ENCODE measurements around the gene SYNM. TPM values are rescaled to one million over a fixed set of nuclear protein-coding genes. Genes with fewer than 3 reads are reported as not detected.

SYNM gene
- total and polyA plus RNA-seq, 7 donors: 0.69 to 1,357 (median 731) TPM

DNA sequence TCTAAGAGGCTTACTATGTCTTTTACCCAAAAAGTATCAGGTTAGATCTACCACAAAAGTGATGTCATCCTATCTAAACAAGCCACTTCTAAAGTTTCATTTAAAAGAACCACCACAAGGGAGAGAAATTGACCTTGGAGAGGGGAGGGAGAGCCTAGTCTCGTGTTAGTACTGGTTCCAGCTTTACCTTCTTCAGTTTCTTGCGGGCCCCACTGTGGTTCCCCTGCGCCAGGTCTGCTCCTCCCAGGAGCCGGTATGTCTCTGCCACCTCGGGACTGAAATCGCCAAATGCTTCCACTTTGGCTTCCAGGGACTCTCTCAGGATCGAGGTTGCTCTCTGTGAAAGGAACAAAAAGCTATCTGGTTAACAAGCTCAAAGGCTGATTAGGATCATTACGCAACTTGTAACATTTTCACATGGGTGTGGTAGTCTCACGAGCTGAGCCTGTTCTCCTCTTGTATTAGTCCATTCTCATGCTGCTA is 51.1 kb downstream of the SYNM start:
- Histone ChIP-seq H3K36me3 (peaks cover 0 to 9% (median 0%) of the 10 kb centered on the region in 4 donors), H3K27ac (peak overlapping the region in 1 of 4 donors; percentile 58)

GRCh38 chr15:99157456-99157855 is 52.6 kb downstream of the SYNM start:
- WGBS, 2 donors: 62 to 72% methylated on average over 3 of the region's 3 CpGs
- Histone ChIP-seq H3K4me1 (peaks cover 0 to 8% (median 6%) of the 10 kb centered on the region in 4 donors), H3K27me3 (no peaks in the 10 kb centered on the region), H3K36me3 (peaks cover 0 to 14% (median 0%) of the 10 kb centered on the region in 4 donors), H3K27ac (peak overlapping the region; percentile 14 to 58 (median 44)), H3K4me3 (no peak overlapping the region), H3K9me3 (no peaks in the 10 kb centered on the region)
- intact Hi-C loops (cut with DNase I): no loop called here
- TF ChIP-seq CTCF (IDR thresholded peaks at IDR 0.05): no peak
- TF ChIP-seq POLR2A (IDR thresholded peaks at IDR 0.05): no peak
- TF ChIP-seq POLR2AphosphoS5 (IDR thresholded peaks at IDR 0.05): no peak
- no peak for DNase-seq

More for the DNA sequence above, 51.1 kb downstream of the SYNM start:
- intact Hi-C loops (cut with DNase I): no loop called here
- TF ChIP-seq CTCF (IDR thresholded peaks at IDR 0.05): no peak
- TF ChIP-seq POLR2A (IDR thresholded peaks at IDR 0.05): no peak
- TF ChIP-seq POLR2AphosphoS5 (IDR thresholded peaks at IDR 0.05): no peak
- no peak for TF ChIP-seq EP300 (IDR thresholded peaks at IDR 0.05)
- Histone ChIP-seq H3K9me3 (no peaks in the 10 kb centered on the region), H3K4me3 (no peak overlapping the region), H3K27me3 (no peaks in the 10 kb centered on the region), H3K4me1 (peaks cover 0 to 8% (median 6%) of the 10 kb centered on the region in 4 donors)
- 67 to 78% methylated on average over 9 of the region's 9 CpGs for WGBS, 2 donors
- no peak for DNase-seq

GRCh38 chr15:99158626-99159412 is 53.9 kb downstream of the SYNM start:
- intact Hi-C loops (cut with DNase I): no loop called here
- Histone ChIP-seq H3K4me1 (peaks cover 0 to 8% (median 6%) of the 10 kb centered on the region in 4 donors), H3K36me3 (peaks cover 0 to 14% (median 0%) of the 10 kb centered on the region in 4 donors), H3K9me3 (no peaks in the 10 kb centered on the region), H3K27ac (peak overlapping the region in 2 of 4 donors; percentile 28 to 58), H3K4me3 (no peak overlapping the region), H3K27me3 (no peaks in the 10 kb centered on the region)
- no peak for TF ChIP-seq POLR2A (IDR thresholded peaks at IDR 0.05)
- TF ChIP-seq EP300 (IDR thresholded peaks at IDR 0.05): no peak
- no peak for TF ChIP-seq CTCF (IDR thresholded peaks at IDR 0.05)
- TF ChIP-seq POLR2AphosphoS5 (IDR thresholded peaks at IDR 0.05): no peak
- WGBS, 2 donors: 95% methylated on average over 6 of the region's 6 CpGs
- DNase-seq: no peak

DNA sequence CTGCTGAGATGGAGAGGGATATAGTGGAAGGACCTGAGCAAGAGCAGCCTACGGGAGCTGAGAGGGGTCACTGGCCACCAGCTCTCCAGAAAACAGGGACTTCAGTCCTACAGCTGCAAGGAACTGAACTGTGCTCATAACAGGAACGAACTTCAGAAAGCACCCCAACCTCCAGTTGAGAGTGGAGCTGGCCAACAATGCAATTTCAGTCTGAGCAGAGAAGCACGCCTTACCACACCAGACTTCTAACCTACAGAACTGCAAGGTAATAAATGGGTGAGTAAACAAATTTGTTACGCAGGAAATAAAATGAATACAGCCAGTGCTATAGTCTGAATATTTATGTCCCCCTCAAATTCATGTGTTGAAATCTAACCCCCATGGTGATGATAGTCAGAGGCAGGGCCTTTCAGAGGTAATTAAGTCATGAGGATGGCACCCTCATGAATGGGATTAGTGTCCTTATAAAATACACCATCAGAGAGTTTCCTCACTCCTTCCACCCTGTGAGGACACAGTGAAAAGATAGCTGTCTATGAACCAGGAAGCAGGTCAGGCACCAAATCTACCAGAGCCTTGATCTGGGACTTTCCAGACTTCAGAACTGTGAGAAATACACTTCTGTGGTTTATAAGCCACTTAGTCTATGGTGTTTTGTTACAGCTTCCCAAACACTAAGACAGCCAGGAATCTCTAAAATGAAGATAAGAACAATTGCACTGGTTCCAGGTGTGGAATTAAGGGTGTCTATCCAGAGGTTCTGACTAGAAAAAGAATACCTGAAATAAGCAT is 58.6 kb downstream of the SYNM start:
- Histone ChIP-seq H3K27me3 (no peaks in the 10 kb centered on the region), H3K36me3 (peaks cover 0 to 14% (median 0%) of the 10 kb centered on the region in 4 donors), H3K4me3 (no peak overlapping the region), H3K9me3 (no peaks in the 10 kb centered on the region), H3K4me1 (peaks cover 0 to 37% (median 30%) of the 10 kb centered on the region in 4 donors), H3K27ac (peak overlapping the region; percentile 92 to 97 (median 96))
- intact Hi-C loops (cut with DNase I): no loop called here
- TF ChIP-seq POLR2A (IDR thresholded peaks at IDR 0.05) (no peak), EP300 (IDR thresholded peaks at IDR 0.05) (no peak), CTCF (IDR thresholded peaks at IDR 0.05) (no peak), POLR2AphosphoS5 (IDR thresholded peaks at IDR 0.05) (no peak)
- DNase-seq: no peak
- 39 to 79% methylated on average over 4 of the region's 4 CpGs for WGBS, 2 donors
